MM.1S (cell line): Measurements from ENCODE around the gene TUBA4A.
A peak's percentile ranks its signal among the peaks of the same experiment; 100 is the strongest.

Experiments
- DNase-seq: peaks from one replicate; pipeline ENCODE4 v3.0.0-alpha.2; 2015
- H2AFZ ChIP-seq: fragments of 300-600 bp; sonication (generic); 2 replicates; pipeline ENCODE4 v1.6.0; 2016; ENCODE audit warnings: antibody characterized with exemption, low read length
- H3F3A ChIP-seq: fragments of 300-600 bp; sonication (generic); 2 replicates; pipeline ENCODE4 v1.6.1; 2016; ENCODE audit warnings: mild to moderate bottlenecking, antibody characterized with exemption, low read length, moderate library complexity, mixed read lengths; ENCODE audit not compliant: insufficient read depth
- H3K27ac ChIP-seq: fragments of 300-600 bp; sonication (generic); 2 replicates; pipeline ENCODE4 v1.5.1; 2016; ENCODE audit warnings: mild to moderate bottlenecking, low read length
- H3K27me3 ChIP-seq: fragments of 300-600 bp; sonication (generic); replicated peaks from 2 replicates; pipeline ENCODE4 v1.6.0; 2016; ENCODE audit warnings: low read length; ENCODE audit not compliant: insufficient read depth
- H3K36me3 ChIP-seq: fragments of 300-600 bp; sonication (generic); replicated peaks from 2 replicates; pipeline ENCODE4 v1.6.1; 2016; ENCODE audit warnings: mild to moderate bottlenecking, low read length, mixed read lengths; ENCODE audit not compliant: insufficient read depth
- H3K4me1 ChIP-seq: fragments of 300-600 bp; sonication (generic); 2 replicates; pipeline ENCODE4 v1.6.1; 2016; ENCODE audit warnings: low read length, mixed read lengths
- H3K4me2 ChIP-seq: fragments of 300-600 bp; sonication (generic); 2 replicates; pipeline ENCODE4 v1.6.0; 2016; ENCODE audit warnings: low read depth, low read length
- H3K4me3 ChIP-seq: fragments of 300-600 bp; sonication (generic); 2 replicates; pipeline ENCODE4 v1.5.1; 2016; ENCODE audit warnings: low read length, mixed read lengths
- H3K79me2 ChIP-seq: fragments of 300-600 bp; sonication (generic); 2 replicates; pipeline ENCODE4 v1.6.1; 2016; ENCODE audit warnings: mixed run types, low read length, mixed read lengths
- H3K9ac ChIP-seq: fragments of 300-600 bp; sonication (generic); 2 replicates; pipeline ENCODE4 v1.6.1; 2016; ENCODE audit warnings: low read length, mixed read lengths
- H3K9me2 ChIP-seq: fragments of 300-600 bp; sonication (generic); replicated peaks from 2 replicates; pipeline ENCODE4 v1.6.1; 2016; ENCODE audit warnings: mild to moderate bottlenecking, low read length, mixed read lengths; ENCODE audit not compliant: insufficient read depth
- H3K9me3 ChIP-seq: fragments of 300-600 bp; sonication (generic); replicated peaks from 2 replicates; pipeline ENCODE4 v1.6.1; 2016; ENCODE audit warnings: mild to moderate bottlenecking, low read length, mixed read lengths; ENCODE audit not compliant: insufficient read depth
- H4K20me1 ChIP-seq: fragments of 300-600 bp; sonication (generic); 2 replicates; pipeline ENCODE4 v1.6.1; 2016; ENCODE audit warnings: mild to moderate bottlenecking, low read length, moderate library complexity, mixed read lengths; ENCODE audit not compliant: insufficient read depth
- EZH2 ChIP-seq: fragments of 300-600 bp; sonication (generic); optimal IDR thresholded peaks from 2 replicates; pipeline ENCODE3; 2017; ENCODE audit warnings: low read depth, mild to moderate bottlenecking, antibody characterized with exemption, low read length, mixed read lengths
- EZH2phosphoT487 ChIP-seq: fragments of 300-600 bp; sonication (generic); IDR thresholded peaks from 2 replicates; pipeline ENCODE4 v1.6.1; 2018; ENCODE audit warnings: antibody characterized with exemption, low read length
- TF ChIP-seq, protein P1 (sequence below): fragments of 300-600 bp; sonication (generic); IDR thresholded peaks from 2 replicates; pipeline ENCODE4 v1.5.1; 2016; ENCODE audit warnings: antibody characterized with exemption, low read length, mixed read lengths

Gene TUBA4A

DNA sequence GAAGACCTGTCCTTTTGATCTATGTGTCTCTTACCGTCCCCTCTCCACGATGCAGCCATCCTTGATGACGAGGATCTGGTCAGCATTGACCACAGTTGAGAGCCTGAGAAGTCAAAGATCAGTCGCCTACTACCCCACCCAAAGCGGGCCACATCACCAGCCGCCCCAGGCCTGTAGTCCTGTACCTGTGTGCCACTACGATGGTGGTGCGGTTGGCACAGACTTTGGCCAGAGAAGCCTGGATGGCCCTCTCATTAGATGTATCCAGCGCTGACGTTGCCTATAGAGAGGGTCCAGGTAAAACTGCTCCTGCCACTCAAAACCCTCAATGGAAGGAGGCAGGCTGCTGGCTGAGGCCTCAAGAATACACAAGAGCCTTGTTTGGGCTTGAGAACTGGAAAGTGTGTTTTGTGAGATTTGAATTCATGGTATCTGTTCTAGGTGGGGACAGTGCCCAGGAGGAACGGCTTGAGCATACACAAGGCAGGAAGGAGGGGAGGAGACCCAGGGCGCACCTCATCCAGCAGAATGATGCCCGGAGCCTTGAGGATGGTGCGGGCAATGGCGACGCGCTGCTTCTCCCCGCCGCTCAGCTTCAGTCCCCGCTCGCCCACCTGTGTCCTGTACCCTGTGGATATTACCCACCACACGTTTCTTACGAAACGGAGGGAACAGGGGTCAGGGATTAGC is 43.4 kb downstream of the TUBA4A start:
- Histone ChIP-seq H3K4me3 (no peak overlapping the region), H3K4me2 (no peak overlapping the region), H3F3A (peaks cover 13% of the 10 kb centered on the region), H3K9me3 (no peaks in the 10 kb centered on the region), H3K79me2 (peaks cover 12% of the 10 kb centered on the region; the same call in 1 of the 2 replicates), H3K4me1 (peaks cover 10% of the 10 kb centered on the region; the same call in 1 of the 2 replicates), H3K27me3 (no peaks in the 10 kb centered on the region), H3K9ac (no peak overlapping the region), H2AFZ (no peak overlapping the region), H4K20me1 (no peaks in the 10 kb centered on the region), H3K36me3 (no peaks in the 10 kb centered on the region), H3K27ac (no peak overlapping the region), H3K9me2 (no peaks in the 10 kb centered on the region)
- no peak for DNase-seq
- TF ChIP-seq, protein P1, sequence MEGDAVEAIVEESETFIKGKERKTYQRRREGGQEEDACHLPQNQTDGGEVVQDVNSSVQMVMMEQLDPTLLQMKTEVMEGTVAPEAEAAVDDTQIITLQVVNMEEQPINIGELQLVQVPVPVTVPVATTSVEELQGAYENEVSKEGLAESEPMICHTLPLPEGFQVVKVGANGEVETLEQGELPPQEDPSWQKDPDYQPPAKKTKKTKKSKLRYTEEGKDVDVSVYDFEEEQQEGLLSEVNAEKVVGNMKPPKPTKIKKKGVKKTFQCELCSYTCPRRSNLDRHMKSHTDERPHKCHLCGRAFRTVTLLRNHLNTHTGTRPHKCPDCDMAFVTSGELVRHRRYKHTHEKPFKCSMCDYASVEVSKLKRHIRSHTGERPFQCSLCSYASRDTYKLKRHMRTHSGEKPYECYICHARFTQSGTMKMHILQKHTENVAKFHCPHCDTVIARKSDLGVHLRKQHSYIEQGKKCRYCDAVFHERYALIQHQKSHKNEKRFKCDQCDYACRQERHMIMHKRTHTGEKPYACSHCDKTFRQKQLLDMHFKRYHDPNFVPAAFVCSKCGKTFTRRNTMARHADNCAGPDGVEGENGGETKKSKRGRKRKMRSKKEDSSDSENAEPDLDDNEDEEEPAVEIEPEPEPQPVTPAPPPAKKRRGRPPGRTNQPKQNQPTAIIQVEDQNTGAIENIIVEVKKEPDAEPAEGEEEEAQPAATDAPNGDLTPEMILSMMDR: no peak
- no peak for TF ChIP-seq EZH2
- TF ChIP-seq EZH2phosphoT487: no peak

DNA sequence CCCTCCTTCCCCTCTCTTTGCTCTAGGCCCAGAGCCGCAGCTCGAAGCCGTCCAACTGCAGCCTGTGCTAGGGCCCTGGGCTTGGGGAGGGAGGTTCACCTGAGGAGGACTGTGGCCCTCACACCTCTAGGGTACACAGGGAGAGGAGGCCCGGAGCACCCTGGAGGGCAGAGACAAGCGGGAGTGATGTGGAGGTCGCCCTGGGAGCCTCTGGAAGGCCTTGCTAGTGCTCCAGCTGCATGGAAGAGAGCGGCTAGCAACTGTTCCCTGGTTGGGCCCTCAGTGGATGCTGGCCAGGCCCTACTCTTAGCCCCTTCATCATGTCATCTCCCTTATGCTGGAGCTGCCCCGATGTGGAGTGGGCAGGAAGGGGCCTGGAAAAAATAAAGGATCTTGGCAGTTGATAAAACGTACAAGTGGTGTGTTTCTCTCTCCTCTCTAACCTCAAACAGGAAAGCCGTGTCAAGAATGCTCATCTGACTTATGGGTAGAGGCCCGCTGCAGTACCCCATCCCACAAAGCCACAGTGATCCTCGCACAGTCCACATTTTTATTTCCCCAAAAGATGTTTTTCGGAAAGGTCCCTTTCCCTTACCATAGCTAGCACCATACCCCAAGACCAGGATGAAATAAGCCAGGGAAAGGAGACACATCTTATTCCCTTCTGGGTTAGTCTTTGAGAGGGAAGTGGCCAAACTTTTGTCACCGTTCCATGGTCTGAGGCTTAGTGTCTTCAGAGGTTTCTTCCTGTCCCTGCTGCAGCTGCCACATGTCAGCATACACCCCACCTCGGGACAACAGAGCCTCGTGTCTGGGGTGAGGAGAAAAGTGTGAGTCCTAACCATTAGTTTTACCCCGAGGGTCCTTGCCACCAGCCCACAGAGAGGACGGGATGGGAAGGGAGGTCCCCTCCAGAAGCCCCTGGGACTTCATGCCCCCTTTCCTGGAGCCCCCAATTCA is 44.2 kb downstream of the TUBA4A start:
- Histone ChIP-seq H3K9ac (no peak overlapping the region), H3K27ac (no peak overlapping the region), H3K9me3 (no peaks in the 10 kb centered on the region), H3K79me2 (peaks cover 12% of the 10 kb centered on the region; the same call in 1 of the 2 replicates), H3K4me1 (peaks cover 10% of the 10 kb centered on the region; the same call in 1 of the 2 replicates), H3K4me3 (no peak overlapping the region), H3K9me2 (no peaks in the 10 kb centered on the region), H3K27me3 (no peaks in the 10 kb centered on the region), H3K4me2 (no peak overlapping the region), H4K20me1 (no peaks in the 10 kb centered on the region), H3K36me3 (no peaks in the 10 kb centered on the region), H2AFZ (no peak overlapping the region), H3F3A (peaks cover 13% of the 10 kb centered on the region)
- no peak for DNase-seq
- no peak for TF ChIP-seq EZH2
- TF ChIP-seq, protein P1: no peak
- TF ChIP-seq EZH2phosphoT487: no peak

DNA sequence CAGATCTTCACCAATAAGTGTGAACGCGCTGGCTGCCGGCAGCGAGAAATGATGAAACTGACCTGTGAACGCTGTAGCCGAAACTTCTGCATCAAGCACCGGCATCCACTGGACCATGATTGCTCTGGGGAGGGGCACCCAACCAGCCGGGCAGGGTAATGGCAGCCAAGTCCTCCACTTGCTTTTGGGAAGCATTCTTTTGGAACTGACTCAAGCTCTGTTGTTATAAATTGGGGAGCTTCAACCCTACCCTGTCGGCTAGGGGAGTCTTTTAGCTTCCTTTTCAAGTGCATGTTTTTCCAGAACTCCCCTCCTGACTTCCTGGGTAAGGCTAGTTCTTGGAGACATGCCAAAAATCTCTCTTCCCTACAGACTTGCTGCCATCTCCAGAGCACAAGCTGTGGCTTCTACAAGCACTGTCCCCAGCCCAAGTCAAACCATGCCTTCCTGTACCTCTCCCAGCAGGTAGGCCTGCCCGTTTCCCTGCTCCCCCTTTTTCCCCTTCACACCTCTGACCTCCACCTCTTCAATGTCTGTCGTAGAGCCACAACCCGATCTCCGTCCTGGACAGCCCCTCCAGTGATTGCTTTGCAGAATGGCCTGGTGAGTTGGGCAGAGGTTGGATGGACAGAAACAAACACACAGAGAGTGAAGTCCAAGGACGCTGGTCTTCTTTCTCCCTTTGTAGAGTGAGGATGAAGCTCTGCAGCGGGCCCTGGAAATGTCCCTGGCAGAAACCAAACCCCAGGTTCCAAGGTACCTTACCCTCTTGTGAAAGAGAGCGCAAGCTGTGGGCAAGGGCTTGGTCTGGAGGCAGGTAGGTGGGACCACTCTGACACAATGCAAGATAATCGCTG is 45.6 kb downstream of the TUBA4A start:
- Histone ChIP-seq H3F3A (peaks cover 13% of the 10 kb centered on the region), H3K9ac (no peak overlapping the region), H3K4me3 (no peak overlapping the region), H3K4me2 (peak overlapping the region; percentile 88; the same call in 1 of the 2 replicates), H3K27ac (no peak overlapping the region), H2AFZ (no peak overlapping the region), H3K4me1 (peaks cover 10% of the 10 kb centered on the region; the same call in 1 of the 2 replicates), H3K79me2 (peaks cover 12% of the 10 kb centered on the region; the same call in 1 of the 2 replicates), H3K27me3 (no peaks in the 10 kb centered on the region), H3K36me3 (no peaks in the 10 kb centered on the region), H4K20me1 (no peaks in the 10 kb centered on the region), H3K9me3 (no peaks in the 10 kb centered on the region), H3K9me2 (no peaks in the 10 kb centered on the region)
- TF ChIP-seq EZH2: no peak
- TF ChIP-seq, protein P1: no peak
- TF ChIP-seq EZH2phosphoT487: no peak
- no peak for DNase-seq
